ENCODE measurements around the gene MANSC1. TPM values are rescaled to one million over a fixed set of nuclear protein-coding genes. Genes with fewer than 3 reads are reported as not detected.

The MANSC1 gene
- total and polyA plus RNA-seq, 10 of the 15 experiments (the other 5 are each of a cell fraction or from before 2014, with no cell fraction given): 0.02 to 0.23 (median 0.11) TPM; not detected in 2

DNA sequence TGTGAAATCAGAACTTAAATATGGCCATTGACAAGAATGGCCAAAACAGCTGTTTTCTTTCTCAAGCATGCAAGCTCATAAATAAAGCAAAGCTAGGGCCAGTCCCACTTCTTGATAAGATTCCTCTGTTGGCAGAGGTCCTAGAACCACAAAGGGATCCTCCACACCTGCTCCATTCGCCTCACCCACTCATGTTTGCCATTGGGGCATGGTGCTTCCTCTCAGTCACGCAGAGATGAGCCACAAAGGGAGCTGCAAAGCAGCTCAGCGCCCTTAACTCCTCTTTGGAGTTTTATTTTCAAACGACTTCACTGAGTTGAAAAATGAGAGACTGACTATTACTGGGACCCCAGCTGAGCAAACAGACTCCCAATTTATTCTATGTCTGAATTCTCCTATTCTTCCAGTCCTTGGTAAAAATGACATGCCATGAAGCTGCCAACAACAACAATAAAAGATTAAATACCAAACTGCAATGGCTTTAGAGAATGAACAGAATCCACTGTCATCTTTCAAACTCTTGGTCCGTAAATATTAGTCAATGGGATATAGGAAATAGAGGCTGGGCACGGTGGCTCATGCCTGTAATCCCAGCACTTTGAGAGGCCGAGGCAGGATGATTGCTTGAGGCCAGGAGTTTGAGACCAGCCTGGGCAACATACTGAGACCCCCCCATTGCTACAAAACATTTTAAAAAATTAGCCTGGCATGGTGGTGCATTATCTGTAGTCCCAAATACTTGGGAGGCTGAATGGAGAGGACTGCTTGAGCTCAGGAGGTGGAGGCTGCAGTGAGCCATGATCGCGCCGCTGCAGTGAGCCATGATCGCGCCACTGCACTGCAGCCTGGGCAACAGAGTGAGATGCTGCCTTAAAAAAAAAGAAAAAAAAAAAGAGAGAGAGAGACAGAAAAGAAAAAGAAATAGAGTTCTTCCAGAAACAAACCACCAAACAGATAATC lies 16.4 kb downstream of the MANSC1 start:
- Histone ChIP-seq H3K4me3 (no peak overlapping the region), H2AFZ (ENCODE audit: control insufficient read depth, low read depth, low read length) (no peak overlapping the region), H3K4me2 (ENCODE audit: control insufficient read depth, insufficient read depth) (no peak overlapping the region), H3K27ac (ENCODE audit: control insufficient read depth, insufficient read depth) (no peak overlapping the region), H3K9ac (ENCODE audit: control insufficient read depth, insufficient read depth, low read length) (no peak overlapping the region), H4K20me1 (ENCODE audit: control insufficient read depth, insufficient read depth) (no peaks in the 10 kb centered on the region), H3K4me1 (ENCODE audit: control insufficient read depth, insufficient read depth, low read length) (0 out of 2 replicates have a peak, but pooled peaks cover 3% of the 10 kb centered on the region), H3K79me2 (ENCODE audit: control insufficient read depth, insufficient read depth, low read length) (no peaks in the 10 kb centered on the region), H3K36me3 (ENCODE audit: control insufficient read depth in 2 of 2, insufficient read depth in 2 of 2, low read length in 1 of 2) (no peaks in the 10 kb centered on the region), H3K27me3 (replicated peaks in 1 of 2; ENCODE audit: control insufficient read depth in 2 of 2, insufficient read depth in 2 of 2, low read length in 1 of 2) (no peaks in the 10 kb centered on the region), H3K9me3 (replicated peaks; ENCODE audit: control insufficient read depth, insufficient read depth, low read length) (no peaks in the 10 kb centered on the region)
- ATAC-seq (no peak), DNase-seq (ENCODE audit: low read depth, low spot score) (no peak), FAIRE-seq (no peak)
- POLR2A ChIA-PET: interaction anchor here (1.1 kb wide), 1 partner anchor 23 kb away, joined by 3 read pairs; the partner anchor contains the start of gene BORCS5
- RAD21 ChIA-PET (ENCODE audit: unreplicated experiment): interaction anchor here (0.7 to 3.1 kb wide), 10 partner anchors 9 to 753 kb away, joined by 3 to 11 read pairs (median 3); partner anchors contain the start of gene BORCS5
- TF ChIP-seq ZNF207 (IDR thresholded peaks at IDR 0.05; ENCODE audit: borderline replicate concordance): no peak
- peak; percentile 57 for TF ChIP-seq BCL3 (IDR thresholded peaks at IDR 0.05; ENCODE audit: borderline replicate concordance, insufficient read depth, low read depth, low read length, poor library complexity, severe bottlenecking)
- no peak for TF ChIP-seq FOXK2 (IDR thresholded peaks at IDR 0.05)
- TF ChIP-seq CBX3 (IDR thresholded peaks at IDR 0.05; ENCODE audit: borderline replicate concordance, low read depth): no peak
- no peak for TF ChIP-seq SP1 (IDR thresholded peaks at IDR 0.05; ENCODE audit: low read depth, low read length)
- no peak for TF ChIP-seq BMI1 (IDR thresholded peaks at IDR 0.05; ENCODE audit: borderline replicate concordance)
- SMC1A ChIA-PET (ENCODE audit: uncharacterized antibody, unreplicated experiment): interaction anchor here (0.7 to 4.4 kb wide), 12 partner anchors 9 to 754 kb away, joined by 3 to 31 read pairs (median 4); partner anchors contain the start of gene LRP6
- in situ Hi-C loops (cut with MboI): loop anchor here (5.0 kb wide), 1 partner anchor 251 kb away; no protein-coding TSS in a partner anchor
- intact Hi-C loops (cut with micrococcal nuclease; ENCODE audit: unreplicated experiment): loop anchor here (1.0 to 2.0 kb wide), 2 partner anchors 252 to 753 kb away; no protein-coding TSS in a partner anchor
- WGBS (ENCODE audit: insufficient coverage, insufficient replicate concordance, low lambda C conversion rate, missing lambda C conversion rate): 77% methylated on average over 12 of the region's 12 CpGs
- CTCF ChIA-PET: interaction anchor here (0.7 to 14.9 kb wide), 24 partner anchors 9 to 827 kb away, joined by 3 to 214 read pairs (median 6); partner anchors contain the start of genes BCL2L14, BORCS5 and MANSC1
- no TSS peak for BruUV-seq (replicated peaks)

All from GM12878 (cell line).